ENCODE measurements around the gene PTPRK.

DNA sequence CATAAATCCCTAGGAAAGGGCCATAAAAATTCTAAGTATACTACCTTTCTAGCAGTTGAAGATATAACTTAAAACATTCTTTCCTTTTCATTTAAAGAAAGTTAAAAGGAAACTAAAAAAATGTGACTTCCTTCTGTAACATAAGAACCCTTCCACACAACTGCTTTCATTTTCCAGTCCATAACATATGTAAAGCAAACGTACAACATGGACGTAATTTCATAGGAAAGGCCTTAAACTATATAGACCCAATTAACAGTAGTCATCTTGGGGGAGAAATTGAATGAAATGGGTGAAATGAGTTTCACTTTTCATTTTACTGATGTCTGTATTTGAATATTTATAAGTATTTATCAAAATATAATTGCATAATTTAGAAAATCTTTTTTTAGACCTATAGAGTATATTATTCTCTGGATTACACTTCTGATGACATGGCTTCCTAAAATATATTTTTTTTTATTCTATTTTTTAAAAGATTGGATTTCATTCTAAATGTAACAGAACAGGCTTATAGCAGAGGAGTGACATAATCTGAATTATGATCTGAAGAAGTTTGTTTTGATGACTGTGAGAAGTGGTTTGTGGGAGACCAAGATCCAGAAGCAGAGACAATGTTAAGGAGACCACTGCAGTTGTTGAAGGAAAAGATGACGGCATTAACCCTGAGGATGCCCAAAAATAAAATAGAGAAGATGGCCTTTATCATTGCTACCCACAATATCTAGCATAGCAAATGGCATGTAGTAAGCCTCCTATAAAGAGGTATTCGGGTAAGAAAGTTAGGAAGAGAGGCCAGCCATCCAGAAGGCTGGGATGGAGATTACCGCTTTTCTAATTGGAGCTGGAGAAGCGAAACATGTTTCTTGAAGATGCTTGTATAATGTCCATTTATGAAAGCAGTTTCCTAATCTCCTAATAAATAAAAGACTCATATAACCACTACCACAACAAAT, 260.4 kb downstream of the PTPRK start:
- TF ChIP-seq, protein P1, sequence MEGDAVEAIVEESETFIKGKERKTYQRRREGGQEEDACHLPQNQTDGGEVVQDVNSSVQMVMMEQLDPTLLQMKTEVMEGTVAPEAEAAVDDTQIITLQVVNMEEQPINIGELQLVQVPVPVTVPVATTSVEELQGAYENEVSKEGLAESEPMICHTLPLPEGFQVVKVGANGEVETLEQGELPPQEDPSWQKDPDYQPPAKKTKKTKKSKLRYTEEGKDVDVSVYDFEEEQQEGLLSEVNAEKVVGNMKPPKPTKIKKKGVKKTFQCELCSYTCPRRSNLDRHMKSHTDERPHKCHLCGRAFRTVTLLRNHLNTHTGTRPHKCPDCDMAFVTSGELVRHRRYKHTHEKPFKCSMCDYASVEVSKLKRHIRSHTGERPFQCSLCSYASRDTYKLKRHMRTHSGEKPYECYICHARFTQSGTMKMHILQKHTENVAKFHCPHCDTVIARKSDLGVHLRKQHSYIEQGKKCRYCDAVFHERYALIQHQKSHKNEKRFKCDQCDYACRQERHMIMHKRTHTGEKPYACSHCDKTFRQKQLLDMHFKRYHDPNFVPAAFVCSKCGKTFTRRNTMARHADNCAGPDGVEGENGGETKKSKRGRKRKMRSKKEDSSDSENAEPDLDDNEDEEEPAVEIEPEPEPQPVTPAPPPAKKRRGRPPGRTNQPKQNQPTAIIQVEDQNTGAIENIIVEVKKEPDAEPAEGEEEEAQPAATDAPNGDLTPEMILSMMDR (IDR thresholded peaks at IDR 0.05): no peak
- no peak for TF ChIP-seq POLR2A (IDR thresholded peaks at IDR 0.05)
